Skin of body (tissue), 2 donors: ENCODE data around the gene AVL9. TPM values are rescaled to one million over a fixed set of nuclear protein-coding genes. Genes with fewer than 3 reads are reported as not detected.
"Not testable (repeated sequence)": the region's sequence is repeated elsewhere in the genome, so short reads cannot be mapped to it uniquely, and the experiment has no call there.

ENCODE experiments used
- DNase-seq: peaks from one replicate; lab custom pipeline; 2025; lab: John Stamatoyannopoulos, UW
- total RNA-seq: library from RNA; depleted of rRNA; stranded (reverse); fragments of >200 nt; gene quantifications from one replicate; pipeline ENCODE4 v1.2.3, GENCODE V29; 2014

Gene AVL9
- total RNA-seq, 1 donor from 2014 or later, result 21.7 TPM

DNA sequence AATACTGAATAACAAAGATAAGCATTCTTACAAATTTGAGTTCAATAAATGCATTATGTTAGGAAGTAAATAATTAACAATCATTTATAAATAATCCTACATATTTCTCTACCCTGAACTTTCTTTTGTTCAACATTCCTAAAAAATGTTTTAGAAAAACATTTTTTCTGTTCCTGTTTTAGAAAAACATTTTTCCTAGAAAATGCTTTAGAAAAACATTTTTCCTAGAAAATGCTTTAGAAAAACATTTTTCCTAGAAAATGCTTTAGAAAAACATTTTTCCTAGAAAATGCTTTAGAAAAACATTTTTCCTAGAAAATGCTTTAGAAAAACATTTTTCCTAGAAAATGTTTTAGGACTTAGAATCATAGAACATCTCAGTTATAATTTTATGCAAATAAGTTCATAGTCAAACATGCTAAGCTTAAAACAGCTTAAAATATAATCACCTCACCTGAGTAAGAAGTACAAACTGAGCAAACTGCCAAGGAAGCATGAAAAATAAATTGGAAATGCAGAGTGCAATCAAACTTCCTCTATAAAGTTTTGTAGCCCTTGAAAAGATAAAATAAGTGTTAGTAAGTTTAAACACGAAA, 139.6 kb downstream of the AVL9 start:
- not testable (repeated sequence) for DNase-seq

DNA sequence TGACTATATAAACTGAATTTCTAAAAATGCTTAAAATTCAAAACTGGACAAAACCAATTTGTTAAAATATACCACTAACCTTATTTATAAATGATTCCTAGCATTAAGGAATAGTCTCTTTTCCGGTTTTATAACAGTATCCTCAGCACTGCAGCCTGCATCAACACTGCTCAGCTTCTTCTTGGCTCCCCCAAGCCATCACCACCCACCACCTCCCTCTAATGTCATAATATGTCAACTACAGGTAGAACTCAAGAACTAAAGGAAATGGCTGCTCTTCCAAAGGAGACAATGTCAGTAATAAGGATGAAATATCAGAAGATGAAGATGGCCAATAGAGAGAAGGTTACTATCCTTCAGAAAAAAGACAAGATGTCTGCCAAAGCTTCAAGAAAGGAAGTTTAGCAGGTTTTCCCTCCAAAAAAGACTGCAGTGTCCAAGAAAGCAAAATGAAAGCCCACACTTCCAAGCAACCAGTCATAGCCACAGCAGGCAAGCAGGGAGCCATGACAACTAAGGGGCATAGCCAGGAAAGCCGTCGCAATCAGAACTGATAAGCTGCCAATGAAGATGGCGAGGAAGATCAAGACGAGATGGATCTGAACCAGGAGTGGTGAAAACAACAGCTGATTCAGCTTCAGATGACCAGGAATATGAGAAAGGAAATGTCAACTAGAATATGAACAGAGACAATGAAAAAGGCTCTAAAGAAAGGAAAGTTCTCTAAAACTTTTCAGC, 141.6 kb downstream of the AVL9 start:
- not testable (repeated sequence) for DNase-seq

DNA sequence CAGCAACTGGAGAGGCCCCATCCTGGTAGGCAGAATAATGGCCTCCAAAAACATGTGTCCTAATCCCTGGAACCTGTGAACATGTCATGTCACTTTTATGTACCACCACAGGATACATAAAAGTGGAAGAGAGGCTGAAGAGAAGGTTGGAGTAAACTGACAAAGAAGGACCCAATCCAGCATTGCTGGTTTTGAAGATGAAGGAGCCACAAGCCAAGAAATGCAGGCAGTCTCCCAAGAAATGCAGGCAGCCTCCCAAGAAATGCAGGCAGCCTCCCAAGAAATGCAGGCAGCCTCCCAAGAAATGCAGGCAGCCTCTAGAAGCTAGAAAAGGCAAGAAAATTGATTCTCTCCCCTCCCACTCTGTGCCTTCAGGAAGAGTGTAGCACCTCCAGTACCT, 142.3 kb downstream of the AVL9 start:
- DNase-seq, result not testable (repeated sequence)

Other genes starting within 250 kb of the AVL9 start
- gene LSM5, start 5.1 kb upstream of the AVL9 start, total RNA-seq, result 22.3 TPM